ENCODE data around the gene PSMB11. TPM values are rescaled to one million over a fixed set of nuclear protein-coding genes. Genes with fewer than 3 reads are reported as not detected.

Gene PSMB11
- total and polyA plus RNA-seq, 2 donors (not counting 3 experiments of a cell fraction or from before 2014, with no cell fraction given): not detected

GRCh38 chr14:23043754-23044153 lies 1.7 kb downstream of the PSMB11 start:
- dilution Hi-C loops (cut with MboI; ENCODE audit: extremely low pct_ligation_motif_present, low sequenced_read_pairs): no loop called here
- TF ChIP-seq, protein P1, sequence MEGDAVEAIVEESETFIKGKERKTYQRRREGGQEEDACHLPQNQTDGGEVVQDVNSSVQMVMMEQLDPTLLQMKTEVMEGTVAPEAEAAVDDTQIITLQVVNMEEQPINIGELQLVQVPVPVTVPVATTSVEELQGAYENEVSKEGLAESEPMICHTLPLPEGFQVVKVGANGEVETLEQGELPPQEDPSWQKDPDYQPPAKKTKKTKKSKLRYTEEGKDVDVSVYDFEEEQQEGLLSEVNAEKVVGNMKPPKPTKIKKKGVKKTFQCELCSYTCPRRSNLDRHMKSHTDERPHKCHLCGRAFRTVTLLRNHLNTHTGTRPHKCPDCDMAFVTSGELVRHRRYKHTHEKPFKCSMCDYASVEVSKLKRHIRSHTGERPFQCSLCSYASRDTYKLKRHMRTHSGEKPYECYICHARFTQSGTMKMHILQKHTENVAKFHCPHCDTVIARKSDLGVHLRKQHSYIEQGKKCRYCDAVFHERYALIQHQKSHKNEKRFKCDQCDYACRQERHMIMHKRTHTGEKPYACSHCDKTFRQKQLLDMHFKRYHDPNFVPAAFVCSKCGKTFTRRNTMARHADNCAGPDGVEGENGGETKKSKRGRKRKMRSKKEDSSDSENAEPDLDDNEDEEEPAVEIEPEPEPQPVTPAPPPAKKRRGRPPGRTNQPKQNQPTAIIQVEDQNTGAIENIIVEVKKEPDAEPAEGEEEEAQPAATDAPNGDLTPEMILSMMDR (IDR thresholded peaks at IDR 0.05; ENCODE audit: extremely low read depth in 1 of 2, insufficient read depth in 1 of 2, low read depth in 1 of 2, low read length in 2 of 2): no peak
- TF ChIP-seq EZH2 (IDR thresholded peaks at IDR 0.05; ENCODE audit: borderline replicate concordance, low read depth, low read length, severe bottlenecking) (no peak), POLR2A (IDR thresholded peaks at IDR 0.05; ENCODE audit: low read depth, low read length) (no peak), MYC (IDR thresholded peaks at IDR 0.05; ENCODE audit: low read depth, low read length) (no peak), FOS (IDR thresholded peaks at IDR 0.05; ENCODE audit: borderline replicate concordance, insufficient read depth, low read length) (no peak), POLR2AphosphoS5 (IDR thresholded peaks at IDR 0.05; ENCODE audit: insufficient read depth, low read depth, low read length) (no peak), JUN (IDR thresholded peaks at IDR 0.05; ENCODE audit: borderline replicate concordance, insufficient read depth, insufficient read length, low read depth) (no peak)
- TF ChIP-seq, protein P2, sequence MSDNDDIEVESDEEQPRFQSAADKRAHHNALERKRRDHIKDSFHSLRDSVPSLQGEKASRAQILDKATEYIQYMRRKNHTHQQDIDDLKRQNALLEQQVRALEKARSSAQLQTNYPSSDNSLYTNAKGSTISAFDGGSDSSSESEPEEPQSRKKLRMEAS (IDR thresholded peaks at IDR 0.05; ENCODE audit: insufficient read depth, insufficient read length): no peak
- Histone ChIP-seq H3K9me3 (replicated peaks; ENCODE audit: control insufficient read depth, insufficient read depth, low read length) (no peaks in the 10 kb centered on the region), H3K27me3 (ENCODE audit: control insufficient read depth in 2 of 2, insufficient read depth in 2 of 2, low read length in 2 of 2) (no peaks in the 10 kb centered on the region), H4K20me1 (replicated peaks; ENCODE audit: control insufficient read depth, extremely low read depth, insufficient read depth, low read length) (no peaks in the 10 kb centered on the region), H2AFZ (ENCODE audit: low read depth, low read length) (peak overlapping the region; percentile 34), H3K4me2 (ENCODE audit: insufficient read depth, low read length) (no peak overlapping the region), H3K36me3 (ENCODE audit: control insufficient read depth in 2 of 2, extremely low read depth in 1 of 2, insufficient read depth in 2 of 2, low read length in 2 of 2) (no peaks in the 10 kb centered on the region), H3K9ac (replicated peaks; ENCODE audit: extremely low read depth, insufficient read depth, low read length) (no peak overlapping the region), H3K27ac (ENCODE audit: insufficient read depth, low read depth, low read length) (no peak overlapping the region), H3K9me1 (replicated peaks; ENCODE audit: control insufficient read depth, extremely low read depth, insufficient read depth, low read length) (no peaks in the 10 kb centered on the region), H3K79me2 (ENCODE audit: control insufficient read depth, insufficient read depth, low read length) (no peaks in the 10 kb centered on the region), H3K4me1 (ENCODE audit: control insufficient read depth, extremely low read depth, insufficient read depth, low read length) (peaks cover 41% of the 10 kb centered on the region), H3K4me3 (replicated peaks in 1 of 3; ENCODE audit: insufficient read depth in 1 of 3, low read depth in 1 of 3, low read length in 3 of 3) (no peak overlapping the region)
- FAIRE-seq: no peak
- CTCF ChIA-PET: interaction anchor here (1.0 to 1.5 kb wide), 3 partner anchors 14 to 57 kb away, joined by 3 to 4 read pairs (median 4); no protein-coding TSS in a partner anchor
- BruUV-seq (replicated peaks): no TSS peak
- POLR2A ChIA-PET: no interaction called here
- intact Hi-C loops (cut with micrococcal nuclease): no loop called here
- no peak for DNase-seq (ENCODE audit: low read depth, low spot score)
